NCI-H748 treated with DMSO at 0.1 percent for 48 hours (cell line): ENCODE measurements around the gene TACC3.

Experiments used
- DNase-seq: peaks from one replicate; lab custom pipeline; 2025; lab: John Stamatoyannopoulos, UW

Gene TACC3

GRCh38 chr4:1746919-1747602 is 25.7 kb downstream of the TACC3 start:
- DNase-seq = no peak

GRCh38 chr4:1747603-1747967 is 26.3 kb downstream of the TACC3 start:
- DNase-seq = no peak

- DNase-seq = no peak
These were observed 27.2 kb downstream of the TACC3 start for GRCh38 chr4:1748465-1748995.

- DNase-seq = no peak
These were observed 28.0 kb downstream of the TACC3 start for GRCh38 chr4:1749370-1749769.

- no peak for DNase-seq
These were observed 28.5 kb downstream of the TACC3 start for GRCh38 chr4:1749826-1750225.

- no peak for DNase-seq
These were observed 29.2 kb downstream of the TACC3 start for GRCh38 chr4:1750381-1751154.

- DNase-seq = no peak
These were observed 30.0 kb downstream of the TACC3 start for GRCh38 chr4:1751155-1751918.

GRCh38 chr4:1751919-1752283 is 30.6 kb downstream of the TACC3 start:
- no peak for DNase-seq

- no peak for DNase-seq
These were observed 31.1 kb downstream of the TACC3 start for GRCh38 chr4:1752284-1753041.

GRCh38 chr4:1753294-1753696 is 32.0 kb downstream of the TACC3 start:
- DNase-seq = no peak

GRCh38 chr4:1753697-1754311 is 32.5 kb downstream of the TACC3 start:
- no peak for DNase-seq

- no peak for DNase-seq
These were observed 33.0 kb downstream of the TACC3 start for GRCh38 chr4:1754336-1754735.

- DNase-seq = no peak
These were observed 34.0 kb downstream of the TACC3 start for GRCh38 chr4:1755297-1755696.

GRCh38 chr4:1756079-1756478 is 34.8 kb downstream of the TACC3 start:
- DNase-seq = no peak

GRCh38 chr4:1756893-1757779 is 35.8 kb downstream of the TACC3 start:
- no peak for DNase-seq

GRCh38 chr4:1757836-1758235 is 36.5 kb downstream of the TACC3 start:
- no peak for DNase-seq

- no peak for DNase-seq
These were observed 37.2 kb downstream of the TACC3 start for GRCh38 chr4:1758306-1759121.

GRCh38 chr4:1759170-1759817 is 38.0 kb downstream of the TACC3 start:
- no peak for DNase-seq

GRCh38 chr4:1759818-1760223 is 38.5 kb downstream of the TACC3 start:
- no peak for DNase-seq
